ENCODE data around the gene COG5. TPM values are rescaled to one million over a fixed set of nuclear protein-coding genes. Genes with fewer than 3 reads are reported as not detected.

Gene COG5
- total RNA-seq, 1 experiment from 2014 or later, result 29.1 TPM

DNA sequence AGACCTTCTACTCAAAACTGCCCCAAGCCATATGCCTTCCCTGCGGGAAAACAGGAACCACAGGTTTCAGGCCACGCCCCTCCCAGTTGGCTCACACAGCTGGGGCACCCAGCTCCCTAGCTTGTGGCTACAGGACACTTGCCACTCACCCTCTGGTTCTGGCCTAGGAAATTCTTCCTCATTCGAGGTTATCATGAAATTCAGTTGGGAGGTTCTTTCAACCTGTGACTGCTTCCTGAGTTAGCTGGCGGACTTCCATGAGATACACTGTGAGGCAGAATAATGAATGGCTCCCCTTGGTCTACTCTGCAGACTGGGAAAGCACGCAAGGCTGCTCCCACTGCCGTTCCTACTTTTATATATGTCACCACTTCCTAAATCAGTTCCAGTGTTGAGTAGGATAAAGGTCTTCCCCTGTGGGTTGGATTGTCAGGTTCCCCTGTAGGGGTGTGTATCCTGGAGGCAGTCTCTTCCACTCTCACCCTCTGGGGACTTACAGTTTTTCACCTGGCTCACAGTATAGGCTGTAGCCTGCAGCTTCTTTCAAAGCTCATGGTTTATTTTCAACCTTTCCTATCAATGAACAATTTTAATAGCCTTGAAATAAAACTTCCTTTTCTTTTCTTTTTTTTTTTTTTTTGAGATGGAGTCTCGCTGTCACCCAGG lies 56.9 kb downstream of the COG5 start:
- POLR2A ChIA-PET, result no interaction called here
- H3K27me3 ChIP-seq (ENCODE audit: control insufficient read depth, insufficient read depth, low read length), result no peaks in the 10 kb centered on the region
- no peaks in the 10 kb centered on the region for H3K9me3 ChIP-seq (ENCODE audit: control insufficient read depth, insufficient read depth, low read depth, low read length)
- in situ Hi-C loops (cut with HindIII; ENCODE audit: low pct_unique_long_range_greater_than_20kb, low sequenced_read_pairs), result no loop called here
- ATAC-seq (no peak), DNase-seq (ENCODE audit: low read depth, low spot score) (no peak)
- H3K36me3 ChIP-seq (ENCODE audit: control insufficient read depth, insufficient read depth, low read length), result no peaks in the 10 kb centered on the region
- TF ChIP-seq SIN3A (IDR thresholded peaks at IDR 0.05; ENCODE audit: borderline replicate concordance, insufficient read depth, low read depth, low read length) (no peak), POLR2AphosphoS5 (IDR thresholded peaks at IDR 0.05; ENCODE audit: low read depth, low read length) (no peak), TCF7L2 (IDR thresholded peaks at IDR 0.05; ENCODE audit: low read depth, low read length) (no peak), CTCF (IDR thresholded peaks at IDR 0.05) (no peak), REST (IDR thresholded peaks at IDR 0.05; ENCODE audit: insufficient read depth in 1 of 2, low read depth in 2 of 2, low read length in 1 of 2) (no peak)
- no peak overlapping the region for H3K4me3 ChIP-seq (ENCODE audit: low read depth in 2 of 2, low read length in 2 of 2)
- intact Hi-C loops (cut with micrococcal nuclease; ENCODE audit: unreplicated experiment), result no loop called here
- CTCF ChIA-PET, result interaction anchor here (0.6 kb wide), 1 partner anchor 374 kb away, joined by 4 read pairs; no protein-coding TSS in a partner anchor
- H3K27ac ChIP-seq (ENCODE audit: low read length), result no peak overlapping the region
- H3K4me1 ChIP-seq (ENCODE audit: control insufficient read depth, insufficient read depth, low read length), result no peaks in the 10 kb centered on the region
- BruUV-seq (replicated peaks), result no TSS peak

- ChIA-PET POLR2A (no interaction called here), CTCF (no interaction called here)
- in situ Hi-C loops (cut with HindIII; ENCODE audit: low pct_unique_long_range_greater_than_20kb, low sequenced_read_pairs) (no loop called here), intact Hi-C loops (cut with micrococcal nuclease; ENCODE audit: unreplicated experiment) (no loop called here)
- Histone ChIP-seq H3K4me1 (ENCODE audit: control insufficient read depth, insufficient read depth, low read length) (no peaks in the 10 kb centered on the region), H3K9me3 (ENCODE audit: control insufficient read depth, insufficient read depth, low read depth, low read length) (no peaks in the 10 kb centered on the region), H3K27ac (ENCODE audit: low read length) (no peak overlapping the region), H3K36me3 (ENCODE audit: control insufficient read depth, insufficient read depth, low read length) (no peaks in the 10 kb centered on the region), H3K27me3 (ENCODE audit: control insufficient read depth, insufficient read depth, low read length) (no peaks in the 10 kb centered on the region), H3K4me3 (ENCODE audit: low read depth in 2 of 2, low read length in 2 of 2) (no peak overlapping the region)
- no peak for DNase-seq (ENCODE audit: low read depth, low spot score)
- TF ChIP-seq TCF7L2 (IDR thresholded peaks at IDR 0.05; ENCODE audit: low read depth, low read length) (no peak), SIN3A (IDR thresholded peaks at IDR 0.05; ENCODE audit: borderline replicate concordance, insufficient read depth, low read depth, low read length) (no peak), POLR2AphosphoS5 (IDR thresholded peaks at IDR 0.05; ENCODE audit: low read depth, low read length) (no peak), CTCF (IDR thresholded peaks at IDR 0.05) (no peak), REST (IDR thresholded peaks at IDR 0.05; ENCODE audit: insufficient read depth in 1 of 2, low read depth in 2 of 2, low read length in 1 of 2) (no peak)
- no TSS peak for BruUV-seq (replicated peaks)
- ATAC-seq, result no peak
Measured at GRCh38 chr7:107505997-107506673, 57.6 kb downstream of the COG5 start.
